Thyroid gland (tissue), 4 donors: ENCODE results near the gene CDR2. TPM values are rescaled to one million over a fixed set of nuclear protein-coding genes. Genes with fewer than 3 reads are reported as not detected.

Experiments used
- DNase-seq, 2 donors: peaks; one replicate each; pipeline ENCODE4 v3.0.0-alpha.2; 2019
- H3K27ac ChIP-seq, 3 donors: fragments of 200-600 bp; sonication (generic); 1 replicate in 2 of 3; 2 replicates in 1 of 3; pipeline ENCODE4 v1.5.1; 2016 to 2019; ENCODE audit warnings: mild to moderate bottlenecking in 1 of 3, moderate library complexity in 1 of 3
- H3K27me3 ChIP-seq: fragments of 200-600 bp; sonication (generic); one replicate; pipeline ENCODE4 v1.5.1; 2019
- H3K36me3 ChIP-seq, 2 donors: fragments of 200-600 bp; sonication (generic); one replicate each; pipeline ENCODE4 v1.5.1; 2016 to 2019
- H3K4me1 ChIP-seq, 2 donors: fragments of 200-600 bp; sonication (generic); one replicate each; pipeline ENCODE4 v1.5.1; 2017 to 2019
- H3K4me3 ChIP-seq, 3 donors: fragments of 200-600 bp; sonication (generic); replicated peaks in 1 of 3; 1 replicate in 2 of 3; 2 replicates in 1 of 3; pipeline ENCODE4 v1.5.1; 2016; ENCODE audit warnings: mild to moderate bottlenecking in 1 of 3
- H3K9me3 ChIP-seq: fragments of 200-600 bp; sonication (generic); one replicate; pipeline ENCODE4 v1.5.1; 2017
- POLR2A ChIP-seq, 2 donors: fragments of 450-650 bp; IDR thresholded peaks; one replicate each; pipeline ENCODE4 v1.6.1; 2017; ENCODE audit warnings: antibody characterized with exemption in 2 of 2, mild to moderate bottlenecking in 2 of 2, moderate library complexity in 1 of 2
- WGBS, 2 donors: methylation state at CpG; one replicate each; pipeline ENCODE4 v1.1.5; 2017; 5-methylcytosine and 5-hydroxymethylcytosine counted together
- intact Hi-C: fragments of 100-400 bp; cut with DNase I; formaldehyde crosslinking; loops from one replicate; pipeline ENCODE4 v1.15.1; 2023
- total RNA-seq, 4 donors: library from RNA; depleted of rRNA; stranded (reverse); fragments of >200 nt; gene quantifications; one replicate each; pipeline ENCODE4 v1.2.3, GENCODE V29; 2016
- TF ChIP-seq, protein P1 (sequence below), 6 experiments: fragments of 200-600 bp in 3 of 6; fragments of 450-650 bp in 3 of 6; sonication (generic) in 3 of 6; IDR thresholded peaks; one replicate each; pipeline ENCODE4 v1.5.1; 2016 to 2019; ENCODE audit warnings: antibody characterized with exemption in 6 of 6, mild to moderate bottlenecking in 2 of 6, inconsistent platforms in 1 of 6, moderate library complexity in 1 of 6

The CDR2 gene
- total RNA-seq, 4 donors from 2014 or later = 55.5 to 92.8 (median 79.2) TPM

DNA sequence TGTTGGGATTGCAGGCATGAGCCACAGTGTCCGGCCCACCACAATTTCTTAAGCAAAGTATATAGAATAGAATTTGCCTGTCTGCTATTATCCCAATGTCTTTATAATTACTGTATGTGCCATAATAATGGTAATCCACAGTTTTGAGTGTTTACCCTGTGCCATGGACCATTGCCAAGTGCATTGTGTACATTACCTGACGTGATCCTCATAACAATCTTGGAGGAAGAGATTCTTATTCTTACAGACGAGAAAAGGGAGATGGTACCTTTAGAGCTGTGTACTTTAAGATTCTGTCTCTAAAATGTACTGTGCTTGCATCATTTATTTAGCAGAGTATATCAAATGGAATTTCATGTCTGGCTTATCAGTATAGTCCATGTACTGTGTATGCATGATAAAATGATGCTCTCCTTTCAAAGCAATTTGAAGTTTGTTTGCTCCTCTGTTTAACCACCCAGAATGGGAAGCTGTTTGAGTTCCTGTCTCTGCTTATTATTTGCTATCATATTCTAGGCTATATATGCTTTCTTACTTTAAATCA is 13.8 kb upstream of the CDR2 start:
- WGBS, 2 donors = 86 to 92% methylated on average over 3 of the region's 3 CpGs
- Histone ChIP-seq H3K9me3 (no peaks in the 10 kb centered on the region), H3K27ac (peak overlapping the region; percentile 86 to 96 (median 88)), H3K4me3 (no peak overlapping the region), H3K36me3 (no peaks in the 10 kb centered on the region), H3K4me1 (peaks cover 20 to 27% of the 10 kb centered on the region in 2 donors), H3K27me3 (no peaks in the 10 kb centered on the region)
- intact Hi-C loops = no loop called here
- no peak for DNase-seq
- no peak for TF ChIP-seq POLR2A (IDR thresholded peaks at IDR 0.05)
- TF ChIP-seq, protein P1, sequence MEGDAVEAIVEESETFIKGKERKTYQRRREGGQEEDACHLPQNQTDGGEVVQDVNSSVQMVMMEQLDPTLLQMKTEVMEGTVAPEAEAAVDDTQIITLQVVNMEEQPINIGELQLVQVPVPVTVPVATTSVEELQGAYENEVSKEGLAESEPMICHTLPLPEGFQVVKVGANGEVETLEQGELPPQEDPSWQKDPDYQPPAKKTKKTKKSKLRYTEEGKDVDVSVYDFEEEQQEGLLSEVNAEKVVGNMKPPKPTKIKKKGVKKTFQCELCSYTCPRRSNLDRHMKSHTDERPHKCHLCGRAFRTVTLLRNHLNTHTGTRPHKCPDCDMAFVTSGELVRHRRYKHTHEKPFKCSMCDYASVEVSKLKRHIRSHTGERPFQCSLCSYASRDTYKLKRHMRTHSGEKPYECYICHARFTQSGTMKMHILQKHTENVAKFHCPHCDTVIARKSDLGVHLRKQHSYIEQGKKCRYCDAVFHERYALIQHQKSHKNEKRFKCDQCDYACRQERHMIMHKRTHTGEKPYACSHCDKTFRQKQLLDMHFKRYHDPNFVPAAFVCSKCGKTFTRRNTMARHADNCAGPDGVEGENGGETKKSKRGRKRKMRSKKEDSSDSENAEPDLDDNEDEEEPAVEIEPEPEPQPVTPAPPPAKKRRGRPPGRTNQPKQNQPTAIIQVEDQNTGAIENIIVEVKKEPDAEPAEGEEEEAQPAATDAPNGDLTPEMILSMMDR (IDR thresholded peaks at IDR 0.05) = no peak

DNA sequence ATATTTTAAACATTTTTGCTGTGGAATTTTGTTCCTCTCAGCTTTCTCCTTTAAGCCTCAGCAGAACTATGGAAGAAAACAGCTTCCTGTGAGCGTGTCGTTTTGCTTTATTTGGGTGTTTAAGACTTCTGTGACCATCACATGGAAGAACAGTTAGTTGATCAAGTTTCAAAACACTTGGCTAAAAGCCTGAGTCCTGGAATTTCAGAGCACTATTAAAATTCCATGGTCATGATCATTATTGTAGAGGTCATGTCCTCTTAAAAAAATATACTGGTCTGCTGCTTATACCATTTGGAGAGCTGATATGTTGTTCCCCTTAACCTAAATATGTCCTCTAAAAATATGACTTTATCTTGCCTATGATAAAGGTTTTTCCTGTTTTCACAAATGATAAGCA is 12.6 kb upstream of the CDR2 start:
- H3K36me3 ChIP-seq = no peaks in the 10 kb centered on the region
- intact Hi-C loops = no loop called here
- H3K9me3 ChIP-seq = no peaks in the 10 kb centered on the region
- TF ChIP-seq, protein P1 (IDR thresholded peaks at IDR 0.05) = no peak
- peak in 1 of 2 donors; percentile 56 for TF ChIP-seq POLR2A (IDR thresholded peaks at IDR 0.05)
- DNase-seq = no peak
- H3K4me1 ChIP-seq = peaks cover 20 to 27% of the 10 kb centered on the region in 2 donors
- 15 to 19% methylated on average over 2 of the region's 2 CpGs for WGBS, 2 donors
- no peak overlapping the region for H3K4me3 ChIP-seq
- no peaks in the 10 kb centered on the region for H3K27me3 ChIP-seq
- peak overlapping the region; percentile 86 to 96 (median 88) for H3K27ac ChIP-seq

DNA sequence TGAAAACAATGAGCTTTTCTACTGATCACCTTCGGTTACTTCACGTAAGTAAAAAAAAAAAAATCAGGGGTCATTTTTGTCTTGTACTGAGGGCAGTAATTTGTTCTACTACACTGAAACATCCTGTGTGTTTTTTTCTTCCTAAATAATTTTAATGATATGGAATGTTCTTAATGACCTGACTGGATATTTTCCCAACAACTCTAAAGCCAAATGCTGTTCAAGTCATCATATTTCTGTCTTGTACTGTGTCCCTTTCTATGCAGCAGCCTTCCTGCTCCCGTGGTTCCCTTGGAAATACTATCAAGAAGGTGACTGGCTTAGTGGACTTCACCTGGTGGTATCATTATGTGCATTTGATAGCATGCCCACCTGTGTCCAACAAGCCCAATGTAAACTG is 10.8 kb upstream of the CDR2 start:
- H3K27me3 ChIP-seq = no peaks in the 10 kb centered on the region
- WGBS, 2 donors = 86 to 94% methylated on average over 3 of the region's 3 CpGs

DNA sequence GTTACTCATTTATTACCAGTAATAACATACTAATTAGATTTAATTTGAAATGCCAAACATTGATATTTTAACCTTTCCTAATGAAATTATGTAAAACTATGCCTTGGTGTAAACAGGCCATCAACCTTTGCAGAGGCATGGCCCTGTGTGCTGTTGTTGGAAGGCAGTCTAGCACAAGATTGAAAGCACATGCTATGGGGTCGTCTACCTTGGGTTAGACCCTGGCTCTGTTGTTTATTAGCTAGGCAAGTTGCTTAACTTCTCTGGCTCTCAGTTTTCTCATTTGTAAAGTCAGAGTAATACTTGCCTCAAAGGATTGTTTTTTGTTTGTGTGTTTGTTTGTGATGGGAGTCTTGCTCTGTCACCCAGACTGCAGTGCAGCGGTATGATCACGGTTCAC is 9.4 kb upstream of the CDR2 start:
- 89% methylated on average over 3 of the region's 3 CpGs for WGBS, 2 donors
- DNase-seq = no peak
- no peaks in the 10 kb centered on the region for H3K36me3 ChIP-seq
- H3K27ac ChIP-seq = peak overlapping the region in 1 of 3 donors; percentile 37
- no peaks in the 10 kb centered on the region for H3K9me3 ChIP-seq
- no peaks in the 10 kb centered on the region for H3K27me3 ChIP-seq
- H3K4me3 ChIP-seq = no peak overlapping the region
- H3K4me1 ChIP-seq = peaks cover 20 to 47% of the 10 kb centered on the region in 2 donors
- intact Hi-C loops = no loop called here
- TF ChIP-seq POLR2A (IDR thresholded peaks at IDR 0.05) = no peak

More for the DNA sequence above, 10.8 kb upstream of the CDR2 start:
- no peak for DNase-seq
- Histone ChIP-seq H3K9me3 (no peaks in the 10 kb centered on the region), H3K4me3 (no peak overlapping the region), H3K36me3 (no peaks in the 10 kb centered on the region), H3K27ac (peak overlapping the region; percentile 86 to 96 (median 88)), H3K4me1 (peaks cover 20 to 44% of the 10 kb centered on the region in 2 donors)
- intact Hi-C loops = no loop called here
- no peak for TF ChIP-seq POLR2A (IDR thresholded peaks at IDR 0.05)
- TF ChIP-seq, protein P1 (IDR thresholded peaks at IDR 0.05) = no peak

DNA sequence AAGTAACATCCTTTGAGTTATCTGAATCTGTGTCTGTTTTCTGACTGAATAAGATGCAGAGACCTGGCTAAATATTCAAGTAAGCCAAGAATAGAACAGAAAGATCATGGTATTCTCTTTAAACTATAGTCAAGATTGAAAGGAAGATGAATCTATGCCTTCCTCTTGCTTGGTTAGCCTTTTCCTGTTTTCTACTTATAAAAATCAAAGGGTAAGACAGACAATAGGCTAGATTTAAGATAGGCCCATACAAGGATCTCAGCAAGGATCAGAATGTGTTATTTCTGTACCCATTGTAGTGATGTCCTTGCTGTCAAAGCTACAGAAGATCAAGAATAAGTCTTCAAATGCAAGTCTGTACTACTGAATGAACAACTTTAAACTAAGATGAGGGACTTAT is 7.0 kb upstream of the CDR2 start:
- H3K27ac ChIP-seq = peak overlapping the region; percentile 15 to 45 (median 21)
- H3K9me3 ChIP-seq = no peaks in the 10 kb centered on the region
- no peaks in the 10 kb centered on the region for H3K36me3 ChIP-seq
- no peak overlapping the region for H3K4me3 ChIP-seq
- intact Hi-C loops = no loop called here
- TF ChIP-seq, protein P1 (IDR thresholded peaks at IDR 0.05) = no peak
- no peak for TF ChIP-seq POLR2A (IDR thresholded peaks at IDR 0.05)
- H3K27me3 ChIP-seq = no peaks in the 10 kb centered on the region
- peaks cover 8 to 26% of the 10 kb centered on the region in 2 donors for H3K4me1 ChIP-seq
- no peak for DNase-seq
